SK-N-SH treated with all-trans-retinoic acid at 6 μM for 48 hours (cell line): Measurements from ENCODE around the gene LYPD8.

ENCODE experiments used
- CSDC2 ChIP-seq: fragments of 250-450 bp; sonication (Bioruptor Pico); IDR thresholded peaks from 2 replicates; pipeline ENCODE4 v1.5.0; 2020; ENCODE audit warnings: mild to moderate bottlenecking, moderate library complexity
- PATZ1 ChIP-seq: fragments of 250-450 bp; sonication (Bioruptor Pico); IDR thresholded peaks from 2 replicates; pipeline ENCODE4 v1.8.0; 2020; ENCODE audit warnings: mild to moderate bottlenecking, moderate library complexity, borderline replicate concordance
- PPARA ChIP-seq: fragments of 250-450 bp; sonication (Bioruptor Pico); IDR thresholded peaks from 2 replicates; pipeline ENCODE4 v1.5.0; 2020; ENCODE audit warnings: mild to moderate bottlenecking, borderline replicate concordance
- TOX ChIP-seq: fragments of 250-450 bp; sonication (Bioruptor Pico); IDR thresholded peaks from 2 replicates; pipeline ENCODE4 v1.8.0; 2021; ENCODE audit warnings: mild to moderate bottlenecking, moderate library complexity, borderline replicate concordance
- ZC3H10 ChIP-seq: fragments of 250-450 bp; sonication (Bioruptor Pico); IDR thresholded peaks from 2 replicates; pipeline ENCODE4 v1.5.1; 2021; ENCODE audit warnings: mild to moderate bottlenecking, moderate library complexity
- ZFP30 ChIP-seq: fragments of 450-650 bp; formaldehyde crosslinking; IDR thresholded peaks from 2 replicates; pipeline ENCODE4 v1.5.0; 2022; ENCODE audit warnings: mild to moderate bottlenecking, moderate library complexity
- ZNF565 ChIP-seq: fragments of 450-650 bp; formaldehyde crosslinking; conservative IDR thresholded peaks from 2 replicates; pipeline ENCODE4 v1.5.0; 2020; ENCODE audit warnings: low read depth, mild to moderate bottlenecking, moderate library complexity
- ZNF8 ChIP-seq: fragments of 450-650 bp; formaldehyde crosslinking; IDR thresholded peaks from 2 replicates; pipeline ENCODE4 v1.5.0; 2020; ENCODE audit warnings: mild to moderate bottlenecking, moderate library complexity
- TF ChIP-seq, protein P1 (sequence below): fragments of 250-450 bp; sonication (Bioruptor Pico); IDR thresholded peaks from 2 replicates; pipeline ENCODE4 v1.5.1; 2020; ENCODE audit warnings: low read depth, mild to moderate bottlenecking, moderate library complexity
- TF ChIP-seq, protein P2 (sequence below): fragments of 250-450 bp; sonication (Bioruptor Pico); IDR thresholded peaks from 2 replicates; pipeline ENCODE4 v1.8.0; 2021; ENCODE audit warnings: low read depth, mild to moderate bottlenecking, moderate library complexity, borderline replicate concordance

DNA sequence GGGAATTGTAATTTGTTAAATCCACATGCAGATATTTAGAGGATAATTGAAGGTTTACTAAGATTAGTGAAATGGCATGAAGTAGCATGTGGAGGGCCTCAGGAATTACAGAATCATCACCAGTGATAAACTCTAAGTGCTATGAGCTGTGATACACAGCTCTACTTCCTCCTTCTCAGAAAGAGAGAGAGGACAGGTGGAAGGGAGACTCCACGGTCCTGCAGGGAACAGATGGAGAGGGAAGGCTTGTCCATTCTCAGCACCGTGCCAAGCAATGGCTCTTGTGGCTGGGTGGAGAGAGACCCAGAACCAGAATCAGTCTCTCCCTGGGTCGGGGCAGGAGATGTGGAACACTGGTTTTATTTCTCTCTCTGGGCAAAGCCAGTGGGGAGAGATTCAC lies 27.8 kb upstream of the LYPD8 start:
- TF ChIP-seq CSDC2 (CRISPR knock-in tag) (no peak), ZFP30 (no peak), PATZ1 (CRISPR knock-in tag) (no peak), ZNF565 (CRISPR knock-in tag) (no peak), PPARA (no peak), TOX (no peak), ZC3H10 (CRISPR knock-in tag) (no peak), ZNF8 (CRISPR knock-in tag) (no peak)
- TF ChIP-seq, protein P1, sequence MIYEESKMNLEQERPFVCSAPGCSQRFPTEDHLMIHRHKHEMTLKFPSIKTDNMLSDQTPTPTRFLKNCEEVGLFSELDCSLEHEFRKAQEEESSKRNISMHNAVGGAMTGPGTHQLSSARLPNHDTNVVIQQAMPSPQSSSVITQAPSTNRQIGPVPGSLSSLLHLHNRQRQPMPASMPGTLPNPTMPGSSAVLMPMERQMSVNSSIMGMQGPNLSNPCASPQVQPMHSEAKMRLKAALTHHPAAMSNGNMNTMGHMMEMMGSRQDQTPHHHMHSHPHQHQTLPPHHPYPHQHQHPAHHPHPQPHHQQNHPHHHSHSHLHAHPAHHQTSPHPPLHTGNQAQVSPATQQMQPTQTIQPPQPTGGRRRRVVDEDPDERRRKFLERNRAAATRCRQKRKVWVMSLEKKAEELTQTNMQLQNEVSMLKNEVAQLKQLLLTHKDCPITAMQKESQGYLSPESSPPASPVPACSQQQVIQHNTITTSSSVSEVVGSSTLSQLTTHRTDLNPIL (CRISPR knock-in tag) = no peak
- TF ChIP-seq, protein P2, sequence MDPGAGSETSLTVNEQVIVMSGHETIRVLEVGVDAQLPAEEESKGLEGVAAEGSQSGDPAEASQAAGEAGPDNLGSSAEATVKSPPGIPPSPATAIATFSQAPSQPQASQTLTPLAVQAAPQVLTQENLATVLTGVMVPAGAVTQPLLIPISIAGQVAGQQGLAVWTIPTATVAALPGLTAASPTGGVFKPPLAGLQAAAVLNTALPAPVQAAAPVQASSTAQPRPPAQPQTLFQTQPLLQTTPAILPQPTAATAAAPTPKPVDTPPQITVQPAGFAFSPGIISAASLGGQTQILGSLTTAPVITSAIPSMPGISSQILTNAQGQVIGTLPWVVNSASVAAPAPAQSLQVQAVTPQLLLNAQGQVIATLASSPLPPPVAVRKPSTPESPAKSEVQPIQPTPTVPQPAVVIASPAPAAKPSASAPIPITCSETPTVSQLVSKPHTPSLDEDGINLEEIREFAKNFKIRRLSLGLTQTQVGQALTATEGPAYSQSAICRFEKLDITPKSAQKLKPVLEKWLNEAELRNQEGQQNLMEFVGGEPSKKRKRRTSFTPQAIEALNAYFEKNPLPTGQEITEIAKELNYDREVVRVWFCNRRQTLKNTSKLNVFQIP = no peak
